Kidney (tissue), 14 donors: ENCODE results near the gene HENMT1. TPM values are rescaled to one million over a fixed set of nuclear protein-coding genes. Genes with fewer than 3 reads are reported as not detected.
"Not testable (repeated sequence)": the region's sequence is repeated elsewhere in the genome, so short reads cannot be mapped to it uniquely, and the experiment has no call there.

Experiments used
- DNase-seq, 5 donors: peaks; one replicate each; pipeline ENCODE4 v3.0.0-alpha.2; 2013 to 2020
- FAIRE-seq: peaks from 2 replicates; lab custom pipeline; 2012; peaks lifted over from hg19 to GRCh38; lab: Jason Lieb, UNC
- H3K27ac ChIP-seq, 2 donors: one replicate each; pipeline ENCODE4 v1.7.0; 2013; ENCODE audit warnings: low read depth in 2 of 2, low read length in 2 of 2, inconsistent platforms in 1 of 2
- H3K27me3 ChIP-seq: one replicate; pipeline ENCODE4 v1.7.1; 2013; ENCODE audit warnings: low read length, inconsistent platforms; ENCODE audit not compliant: control insufficient read depth, insufficient read depth
- H3K36me3 ChIP-seq, 3 donors: one replicate each; pipeline versions ENCODE4 v1.7.0 to v1.7.1; 2013; ENCODE audit warnings: low read length in 3 of 3, control low read depth in 1 of 3, inconsistent platforms in 1 of 3; ENCODE audit not compliant: insufficient read depth in 3 of 3, control insufficient read depth in 2 of 3
- H3K4me1 ChIP-seq, 3 donors: one replicate each; pipeline versions ENCODE4 v1.7.0 to v1.7.1; 2013; ENCODE audit warnings: low read length in 3 of 3, inconsistent platforms in 1 of 3, low read depth in 1 of 3; ENCODE audit not compliant: control insufficient read depth in 2 of 3, insufficient read depth in 2 of 3
- H3K4me3 ChIP-seq, 3 donors: one replicate each; pipeline versions ENCODE4 v1.7.0 to v1.8.1; 2013; ENCODE audit warnings: low read length in 3 of 3, control low read depth in 1 of 3, inconsistent platforms in 1 of 3
- H3K9ac ChIP-seq, 3 donors: one replicate each; pipeline versions ENCODE4 v1.7.0 to v1.7.1; 2013; ENCODE audit warnings: low read length in 3 of 3, control low read depth in 1 of 3, inconsistent platforms in 1 of 3
- H3K9me3 ChIP-seq, 3 donors: one replicate each; pipeline versions ENCODE4 v1.7.0 to v1.7.1; 2013; ENCODE audit warnings: low read length in 3 of 3, control low read depth in 1 of 3, inconsistent platforms in 1 of 3; ENCODE audit not compliant: control insufficient read depth in 2 of 3, insufficient read depth in 1 of 3
- CTCF ChIP-seq: IDR thresholded peaks from 3 replicates; pipeline ENCODE4 v1.5.1; 2012; ENCODE audit warnings: mild to moderate bottlenecking, moderate library complexity, borderline replicate concordance; ENCODE audit not compliant: insufficient read depth; ENCODE audit errors: extremely low read depth
- intact Hi-C: fragments of 100-400 bp; cut with DNase I; formaldehyde crosslinking; loops from one replicate; pipeline ENCODE4 v1.11.1; 2022
- polyA plus RNA-seq: library from polyadenylated mRNA; stranded (reverse); fragments of 350-450 nt; fragmentation: Illumina TruSeq; extraction: RNeasy Lipid Tissue Mini Kit (QIAGEN cat#74804); gene quantifications from one replicate; pipeline ENCODE4 v1.2.3, GENCODE V29; 2014; ENCODE audit warnings: low read depth, low replicate concordance; ENCODE audit not compliant: insufficient read depth
- total RNA-seq: library from RNA; stranded (reverse); fragmentation: NEBNext Ultra II Directional; extraction: Animal tissue kit (Norgen Biotek cat#: 25700); gene quantifications from one replicate; pipeline ENCODE4 v1.2.1, GENCODE V29; 2021
- donor health status: control.
- donor health status: control.
- donor health status: control.
- donor health status: control.
- donor health status: control.
- donor health status: DM: yes; HTN: yes; CAD: no.
- donor health status: Normal renal cell carcinoma (clear cell type).

Gene HENMT1
- total and polyA plus RNA-seq, 2 donors from 2014 or later: 3.1 to 5.2 TPM

- Histone ChIP-seq H3K4me3 (no peak overlapping the region), H3K9ac (no peak overlapping the region), H3K9me3 (no peaks in the 10 kb centered on the region), H3K4me1 (peaks cover 0 to 2% (median 0%) of the 10 kb centered on the region in 3 donors), H3K27ac (peak overlapping the region in 1 of 2 donors; percentile 52), H3K27me3 (no peaks in the 10 kb centered on the region), H3K36me3 (no peaks in the 10 kb centered on the region)
- FAIRE-seq (no peak), DNase-seq (no peak)
- TF ChIP-seq CTCF: no peak
- intact Hi-C loops: loop anchor here (10.0 kb wide), 1 partner anchor 130 kb away; no protein-coding TSS in a partner anchor
Measured at GRCh38 chr1:108644984-108645383, 15.9 kb downstream of the HENMT1 start.

- DNase-seq (peak in 3 of 5 donors; percentile 36 to 79 (median 69)), FAIRE-seq (peak; percentile 93)
- no peak overlapping the region for H3K9ac ChIP-seq
- no peak overlapping the region for H3K27ac ChIP-seq
- H3K9me3 ChIP-seq: no peaks in the 10 kb centered on the region
- peak; percentile 49 for TF ChIP-seq CTCF
- intact Hi-C loops: loop anchor here (10.0 kb wide), 1 partner anchor 129 kb away; no protein-coding TSS in a partner anchor
- no peaks in the 10 kb centered on the region for H3K36me3 ChIP-seq
- H3K4me1 ChIP-seq: peaks cover 0 to 2% (median 0%) of the 10 kb centered on the region in 3 donors
- no peaks in the 10 kb centered on the region for H3K27me3 ChIP-seq
- H3K4me3 ChIP-seq: no peak overlapping the region
Measured at GRCh38 chr1:108643492-108644335, 17.2 kb downstream of the HENMT1 start.

- DNase-seq, FAIRE-seq, H3K9ac ChIP-seq, H3K27ac ChIP-seq, H3K36me3 ChIP-seq, H3K4me1 ChIP-seq, H3K9me3 ChIP-seq, H3K4me3 ChIP-seq, H3K27me3 ChIP-seq: not testable (repeated sequence)
- intact Hi-C loops: loop anchor here (10.0 kb wide), 1 partner anchor 126 kb away; no protein-coding TSS in a partner anchor
Measured at GRCh38 chr1:108640863-108641262, 20.0 kb downstream of the HENMT1 start.

- Histone ChIP-seq H3K4me3 (no peak overlapping the region), H3K4me1 (no peaks in the 10 kb centered on the region), H3K9me3 (no peaks in the 10 kb centered on the region), H3K27ac (no peak overlapping the region), H3K27me3 (no peaks in the 10 kb centered on the region), H3K9ac (no peak overlapping the region), H3K36me3 (no peaks in the 10 kb centered on the region)
- no peak for TF ChIP-seq CTCF
- FAIRE-seq (no peak), DNase-seq (no peak)
- intact Hi-C loops: loop anchor here (10.0 kb wide), 1 partner anchor 125 kb away; no protein-coding TSS in a partner anchor
Measured at GRCh38 chr1:108639899-108640560, 20.9 kb downstream of the HENMT1 start.
